ENCODE results near the gene RIN3. TPM values are rescaled to one million over a fixed set of nuclear protein-coding genes. Genes with fewer than 3 reads are reported as not detected.
A peak's percentile ranks its signal among the peaks of the same experiment; 100 is the strongest.

RIN3 gene
- total RNA-seq, 6 experiments from 2014 or later: 19.7 to 26.0 (median 24.6) TPM

GRCh38 chr14:92693998-92694795, 180.6 kb downstream of the RIN3 start:
- Mint-ChIP-seq H3K27ac (no peak overlapping the region), H3K4me3 (no peak overlapping the region; the same call in 1 of the 2 replicates), H3K27me3 (ENCODE audit: insufficient read depth) (peaks cover 19% of the 10 kb centered on the region), H3K9me3 (no peaks in the 10 kb centered on the region), H3K4me1 (ENCODE audit: low read depth) (peaks cover 13% of the 10 kb centered on the region), H3K36me3 (ENCODE audit: low read depth) (no peaks in the 10 kb centered on the region)
- DNase-seq: no peak
- TF ChIP-seq CTCF (IDR thresholded peaks at IDR 0.05): no peak

- no peak for DNase-seq
- Mint-ChIP-seq H3K4me1 (ENCODE audit: low read depth) (peaks cover 13% of the 10 kb centered on the region), H3K27ac (no peak overlapping the region), H3K36me3 (ENCODE audit: low read depth) (no peaks in the 10 kb centered on the region), H3K27me3 (ENCODE audit: insufficient read depth) (peaks cover 17% of the 10 kb centered on the region), H3K9me3 (no peaks in the 10 kb centered on the region), H3K4me3 (no peak overlapping the region; the same call in 1 of the 2 replicates)
- TF ChIP-seq CTCF (IDR thresholded peaks at IDR 0.05): no peak
Measured at GRCh38 chr14:92694807-92695206, 181.2 kb downstream of the RIN3 start.

- Mint-ChIP-seq H3K36me3 (ENCODE audit: low read depth) (no peaks in the 10 kb centered on the region), H3K27me3 (ENCODE audit: insufficient read depth) (peaks cover 16% of the 10 kb centered on the region), H3K4me3 (no peak overlapping the region), H3K4me1 (ENCODE audit: low read depth) (peaks cover 13% of the 10 kb centered on the region), H3K9me3 (no peaks in the 10 kb centered on the region), H3K27ac (no peak overlapping the region)
- DNase-seq: no peak
- TF ChIP-seq CTCF (IDR thresholded peaks at IDR 0.05): no peak
Measured at GRCh38 chr14:92695562-92695961, 182.0 kb downstream of the RIN3 start.

- H3K27ac Mint-ChIP-seq: peak overlapping the region; percentile 11; the same call in 1 of the 2 replicates
- H3K27me3 Mint-ChIP-seq (ENCODE audit: insufficient read depth): peaks cover 16% of the 10 kb centered on the region
- H3K36me3 Mint-ChIP-seq (ENCODE audit: low read depth): no peaks in the 10 kb centered on the region
Measured at GRCh38 chr14:92696366-92696765, 182.8 kb downstream of the RIN3 start.

GRCh38 chr14:92698393-92698792, 184.8 kb downstream of the RIN3 start:
- DNase-seq: no peak
- Mint-ChIP-seq H3K4me3 (no peak overlapping the region), H3K27me3 (ENCODE audit: insufficient read depth) (peaks cover 13% of the 10 kb centered on the region), H3K4me1 (ENCODE audit: low read depth) (peaks cover 13% of the 10 kb centered on the region), H3K9me3 (no peaks in the 10 kb centered on the region), H3K27ac (no peak overlapping the region), H3K36me3 (ENCODE audit: low read depth) (no peaks in the 10 kb centered on the region)
- no peak for TF ChIP-seq CTCF (IDR thresholded peaks at IDR 0.05)

More at GRCh38 chr14:92696366-92696765, 182.8 kb downstream of the RIN3 start:
- no peak for TF ChIP-seq CTCF (IDR thresholded peaks at IDR 0.05)
- Mint-ChIP-seq H3K4me3 (no peak overlapping the region), H3K4me1 (ENCODE audit: low read depth) (peaks cover 13% of the 10 kb centered on the region), H3K9me3 (no peaks in the 10 kb centered on the region)
- no peak for DNase-seq

Measured in HFFc6 (cell line).